IMR-90 (cell line): Measurements from ENCODE around the gene AAMP.

ENCODE experiments used
- CTCF ChIP-seq: conservative IDR thresholded peaks from 2 replicates; pipeline ENCODE4 v1.5.1; 2012; ENCODE audit warnings: mild to moderate bottlenecking, low read depth, low read length, improper control_type of control experiment
- MXI1 ChIP-seq: IDR thresholded peaks from 2 replicates; pipeline ENCODE4 v1.6.1; 2012; ENCODE audit warnings: low read depth, mild to moderate bottlenecking, low read length, moderate library complexity, borderline replicate concordance
- POLR2A ChIP-seq: IDR thresholded peaks from 2 replicates; pipeline ENCODE4 v1.6.1; 2012; ENCODE audit warnings: mild to moderate bottlenecking, low read depth, low read length

DNA sequence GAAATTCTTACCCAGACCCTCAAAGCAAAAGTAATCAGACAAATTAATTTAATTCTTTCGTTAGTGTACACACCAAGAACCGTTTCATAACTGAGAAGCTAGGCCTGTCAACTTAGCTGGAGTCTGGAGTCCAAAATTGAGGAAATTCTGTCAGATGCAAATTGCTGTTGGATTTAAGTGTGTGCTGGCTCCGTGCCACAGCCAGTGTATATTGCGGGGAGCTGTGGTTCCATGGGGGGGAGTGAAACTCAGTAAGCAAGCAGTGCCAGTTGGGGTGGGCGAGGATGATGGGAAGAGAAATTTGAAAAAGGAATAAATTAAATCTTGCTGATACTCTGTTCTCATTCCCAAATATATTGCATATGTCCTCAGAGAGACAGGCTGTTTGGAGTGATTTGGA, 48.9 kb downstream of the AAMP start:
- no peak for TF ChIP-seq CTCF
- no peak for TF ChIP-seq MXI1
- no peak; the same call in 1 of the 2 replicates for TF ChIP-seq POLR2A
